ENCODE results near the gene DOK3. TPM values are rescaled to one million over a fixed set of nuclear protein-coding genes. Genes with fewer than 3 reads are reported as not detected.

Gene DOK3
- total RNA-seq, 1 donor from 2014 or later: 3.7 TPM

DNA sequence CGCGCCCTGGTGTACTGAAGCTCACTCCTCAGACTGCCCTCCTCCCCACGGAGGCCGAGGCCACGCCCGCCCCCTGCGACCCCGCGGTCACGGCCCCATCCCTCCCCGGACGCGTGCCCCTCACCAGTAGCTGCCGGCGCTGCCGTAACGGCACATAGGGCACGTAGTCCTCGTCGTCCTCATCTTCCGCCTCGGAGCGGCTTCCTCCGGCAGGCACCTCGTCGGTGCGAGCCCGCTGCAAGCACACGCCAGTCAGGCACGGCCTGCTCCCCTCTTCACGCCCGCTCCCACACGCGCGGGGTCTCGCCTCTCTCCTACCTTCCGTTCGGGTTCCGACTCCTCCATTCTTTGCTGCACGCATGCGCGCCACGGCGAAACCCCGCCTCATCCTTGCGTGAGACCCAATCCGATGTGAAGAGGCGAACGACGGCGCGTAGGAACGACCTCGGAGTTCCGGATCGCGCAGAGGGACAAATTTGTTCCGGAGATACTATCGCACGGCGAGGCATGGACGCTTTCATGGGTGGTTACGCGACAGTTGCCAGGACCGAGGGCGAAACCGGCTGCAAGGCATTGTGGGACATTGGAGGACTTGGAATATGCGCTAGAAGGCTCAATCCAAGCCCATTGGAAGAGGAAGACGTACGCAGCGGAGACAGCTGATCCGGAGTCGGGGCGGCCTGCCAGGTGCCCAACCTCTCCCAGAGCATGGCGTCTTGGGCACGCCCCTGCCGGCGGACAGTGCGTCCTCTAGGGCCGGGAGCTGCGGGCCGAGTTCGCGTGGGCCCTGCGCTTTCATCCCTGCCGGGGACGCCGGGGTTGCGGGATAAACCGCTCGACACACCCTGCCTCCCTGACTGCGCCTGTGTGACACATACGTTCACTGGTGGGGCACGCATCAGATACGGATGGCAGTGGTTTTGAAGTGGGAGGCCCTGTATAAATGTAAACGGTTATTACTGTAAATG, 7.3 kb upstream of the DOK3 start, which contains the start of gene DDX41:
Gene DDX41, minus strand, starts transcription at position 361 of the 968 bp plus-strand sequence. Its CDS starts 16 bp downstream, at position 345.
- H3K27me3 Mint-ChIP-seq (ENCODE audit: insufficient read depth): no peaks in the 10 kb centered on the region
- H3K36me3 Mint-ChIP-seq (ENCODE audit: low read depth): peaks cover 33% of the 10 kb centered on the region
- H3K4me3 Mint-ChIP-seq: peak within 1 kb of the TSS; percentile 91
- peak; percentile 96 for DNase-seq (ENCODE audit: low spot score)
- peaks cover 46% of the 10 kb centered on the region for H3K4me1 Mint-ChIP-seq (ENCODE audit: low read depth)
- no peaks in the 10 kb centered on the region for H3K9me3 Mint-ChIP-seq
- intact Hi-C loops (cut with micrococcal nuclease): loop anchor here (1.0 to 10.0 kb wide), 7 partner anchors 20 to 1152 kb away; partner anchors contain the start of genes ARL10, FAM193B, GRK6 and KIAA1191
- H3K27ac Mint-ChIP-seq: peak within 1 kb of the TSS; percentile 88

DNA sequence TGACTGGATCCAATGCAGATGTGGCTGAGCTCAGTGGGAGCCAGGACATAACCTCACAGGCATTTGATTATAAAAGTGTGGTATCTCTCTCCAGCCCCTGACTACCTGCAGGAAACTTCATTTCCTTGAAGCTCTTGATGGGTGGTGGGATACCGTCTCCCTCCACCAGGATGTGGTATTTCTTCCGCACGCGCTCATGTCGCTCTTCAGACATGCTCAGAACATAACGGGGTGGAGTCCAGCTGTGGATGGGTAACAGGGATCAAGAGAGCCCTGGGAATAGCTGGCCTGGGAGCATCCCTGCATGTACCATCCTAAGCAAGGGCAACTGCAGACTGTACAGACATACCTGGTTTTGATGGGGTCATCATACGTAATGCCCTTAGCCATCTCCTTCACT, 6.0 kb upstream of the DOK3 start:
- no peak for DNase-seq (ENCODE audit: low spot score)
- peak overlapping the region; percentile 91 for H3K4me3 Mint-ChIP-seq
- no peaks in the 10 kb centered on the region for H3K27me3 Mint-ChIP-seq (ENCODE audit: insufficient read depth)
- peaks cover 36% of the 10 kb centered on the region for H3K4me1 Mint-ChIP-seq (ENCODE audit: low read depth)
- intact Hi-C loops (cut with micrococcal nuclease): loop anchor here (10.0 kb wide), 1 partner anchor 1151 kb away; the partner anchor contains the start of genes ARL10 and KIAA1191
- H3K36me3 Mint-ChIP-seq (ENCODE audit: low read depth): peaks cover 41% of the 10 kb centered on the region
- H3K9me3 Mint-ChIP-seq: no peaks in the 10 kb centered on the region
- H3K27ac Mint-ChIP-seq: peak overlapping the region; percentile 88

DNA sequence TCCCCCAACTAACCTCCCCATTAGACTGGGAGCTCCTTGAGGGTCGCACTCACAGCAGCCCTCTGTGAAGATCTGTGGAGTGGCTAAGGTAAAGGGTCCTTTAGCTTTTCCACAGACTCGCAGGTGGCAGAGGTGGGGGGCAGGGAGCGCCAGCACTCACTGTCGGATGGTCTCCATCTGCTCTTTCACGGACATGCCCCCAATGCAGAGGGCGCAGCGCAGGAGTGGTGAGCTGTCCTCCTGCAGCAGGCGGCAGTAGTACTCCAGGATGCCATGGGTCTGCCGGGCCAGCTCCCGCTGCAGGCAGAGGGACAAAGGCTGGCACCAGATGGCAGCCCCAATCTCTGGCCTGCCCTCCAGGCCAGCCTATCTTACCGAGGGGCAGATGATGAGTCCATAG, 4.9 kb upstream of the DOK3 start:
- H3K27ac Mint-ChIP-seq: no peak overlapping the region
- DNase-seq (ENCODE audit: low spot score): no peak
- peaks cover 37% of the 10 kb centered on the region for H3K36me3 Mint-ChIP-seq (ENCODE audit: low read depth)
- peak overlapping the region; percentile 91 for H3K4me3 Mint-ChIP-seq
- no peaks in the 10 kb centered on the region for H3K9me3 Mint-ChIP-seq
- intact Hi-C loops (cut with micrococcal nuclease): loop anchor here (10.0 kb wide), 1 partner anchor 1150 kb away; the partner anchor contains the start of genes ARL10 and KIAA1191
- peaks cover 30% of the 10 kb centered on the region for H3K4me1 Mint-ChIP-seq (ENCODE audit: low read depth)
- no peaks in the 10 kb centered on the region for H3K27me3 Mint-ChIP-seq (ENCODE audit: insufficient read depth)

DNA sequence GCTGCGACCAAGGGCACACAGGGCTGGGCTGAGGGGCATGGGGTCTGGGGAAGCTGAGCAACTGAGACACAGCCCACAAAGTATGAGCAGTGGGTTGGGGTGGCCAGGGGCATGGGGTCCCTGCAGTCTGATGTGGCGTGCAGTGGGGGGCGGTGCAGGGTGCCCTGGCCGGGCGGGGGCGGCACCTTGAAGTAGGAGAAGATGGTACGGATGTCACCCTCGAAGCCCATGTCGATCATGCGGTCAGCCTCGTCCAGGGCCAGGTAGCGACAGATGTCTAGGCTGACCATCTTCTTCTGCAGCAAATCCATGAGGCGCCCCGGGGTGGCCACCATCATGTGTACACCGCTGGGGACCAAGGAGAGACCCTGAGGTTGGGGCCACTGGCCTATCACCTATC, 3.9 kb upstream of the DOK3 start:
- Mint-ChIP-seq H3K4me1 (ENCODE audit: low read depth) (peaks cover 24% of the 10 kb centered on the region), H3K9me3 (no peaks in the 10 kb centered on the region), H3K27me3 (ENCODE audit: insufficient read depth) (no peaks in the 10 kb centered on the region), H3K36me3 (ENCODE audit: low read depth) (peaks cover 33% of the 10 kb centered on the region), H3K27ac (no peak overlapping the region), H3K4me3 (no peak overlapping the region)
- DNase-seq (ENCODE audit: low spot score): no peak
- intact Hi-C loops (cut with micrococcal nuclease): loop anchor here (10.0 kb wide), 1 partner anchor 1149 kb away; the partner anchor contains the start of genes ARL10 and KIAA1191

DNA sequence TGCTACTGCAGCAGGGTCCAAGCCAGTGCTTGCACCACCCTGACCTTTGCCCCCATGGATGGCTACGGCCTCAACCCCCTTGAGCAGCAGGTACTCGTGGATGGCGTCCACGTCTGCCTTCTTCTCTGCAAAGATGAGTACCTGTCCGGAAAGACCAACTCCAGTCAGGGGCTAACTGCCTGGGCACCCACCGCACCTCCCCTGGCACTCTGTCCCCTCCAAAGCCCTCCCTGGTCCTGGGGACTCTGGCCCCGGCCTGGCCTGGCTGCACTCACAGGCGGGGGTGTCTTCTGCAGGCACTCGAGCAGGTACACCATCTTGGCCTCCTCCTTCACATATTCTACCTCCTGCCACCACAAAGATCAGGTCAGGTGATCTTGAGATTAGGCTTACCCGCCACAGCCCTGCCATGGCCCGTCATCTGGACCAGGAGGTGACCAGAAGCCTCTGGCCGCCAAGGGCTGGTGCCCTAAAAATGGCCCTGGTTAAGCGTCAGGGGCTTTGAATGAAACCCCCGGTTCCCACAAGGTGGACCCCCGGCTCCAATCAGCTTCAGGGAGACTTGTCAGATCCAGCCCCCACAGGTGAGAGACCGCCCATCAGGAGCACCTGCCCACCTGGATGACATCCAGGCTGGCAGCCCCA, 3.2 kb upstream of the DOK3 start:
- DNase-seq (ENCODE audit: low spot score): no peak
- no peaks in the 10 kb centered on the region for H3K27me3 Mint-ChIP-seq (ENCODE audit: insufficient read depth)
- H3K4me3 Mint-ChIP-seq: no peak overlapping the region
- peaks cover 24% of the 10 kb centered on the region for H3K4me1 Mint-ChIP-seq (ENCODE audit: low read depth)
- no peaks in the 10 kb centered on the region for H3K9me3 Mint-ChIP-seq
- H3K36me3 Mint-ChIP-seq (ENCODE audit: low read depth): peaks cover 33% of the 10 kb centered on the region
- intact Hi-C loops (cut with micrococcal nuclease): loop anchor here (10.0 kb wide), 1 partner anchor 1148 kb away; the partner anchor contains the start of genes ARL10 and KIAA1191
- H3K27ac Mint-ChIP-seq: no peak overlapping the region

DNA sequence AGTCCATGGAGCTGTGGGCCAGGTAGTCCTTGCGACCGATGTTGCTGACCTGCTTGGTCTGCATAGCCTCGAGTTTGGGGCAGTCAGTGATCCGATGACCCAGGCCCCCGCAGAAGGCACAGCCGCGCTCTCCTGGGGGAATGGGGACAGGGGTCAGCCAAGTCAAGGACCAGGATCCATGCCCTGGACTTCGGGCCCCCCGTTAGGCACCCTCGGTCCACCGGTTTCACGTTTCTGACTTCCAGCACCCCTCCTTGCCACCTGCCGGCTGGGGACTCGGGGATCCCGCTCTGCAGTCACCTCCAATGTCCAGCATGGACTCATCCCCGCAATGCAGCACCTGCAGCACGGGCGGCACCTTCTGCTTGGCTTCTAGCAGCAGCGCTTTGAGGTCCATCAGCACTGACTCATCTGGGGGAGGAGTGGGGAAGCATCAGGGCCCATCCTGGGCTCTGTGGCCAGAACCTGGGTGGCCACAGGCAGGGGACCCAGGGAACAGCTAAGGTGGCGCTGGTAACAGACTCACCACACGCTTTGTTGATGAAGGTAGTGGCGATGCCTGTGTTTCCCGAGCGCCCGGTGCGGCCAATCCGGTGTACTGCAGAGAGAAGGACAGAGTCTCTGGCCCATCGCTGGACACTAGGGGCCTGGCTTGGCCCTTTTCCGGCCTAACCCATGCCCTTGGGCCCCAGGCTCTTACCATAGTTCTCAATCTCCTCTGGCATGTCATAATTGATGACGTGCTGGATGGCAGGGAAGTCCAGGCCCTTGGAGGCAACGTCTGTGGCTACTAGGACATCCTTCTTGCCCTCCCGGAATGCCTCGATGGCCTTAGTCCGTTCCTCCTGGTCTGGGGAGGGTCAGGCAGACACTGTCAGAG, 2.4 kb upstream of the DOK3 start:
- Mint-ChIP-seq H3K9me3 (no peaks in the 10 kb centered on the region), H3K27ac (no peak overlapping the region)
- intact Hi-C loops (cut with micrococcal nuclease): loop anchor here (10.0 kb wide), 1 partner anchor 1147 kb away; the partner anchor contains the start of genes ARL10 and KIAA1191

DNA sequence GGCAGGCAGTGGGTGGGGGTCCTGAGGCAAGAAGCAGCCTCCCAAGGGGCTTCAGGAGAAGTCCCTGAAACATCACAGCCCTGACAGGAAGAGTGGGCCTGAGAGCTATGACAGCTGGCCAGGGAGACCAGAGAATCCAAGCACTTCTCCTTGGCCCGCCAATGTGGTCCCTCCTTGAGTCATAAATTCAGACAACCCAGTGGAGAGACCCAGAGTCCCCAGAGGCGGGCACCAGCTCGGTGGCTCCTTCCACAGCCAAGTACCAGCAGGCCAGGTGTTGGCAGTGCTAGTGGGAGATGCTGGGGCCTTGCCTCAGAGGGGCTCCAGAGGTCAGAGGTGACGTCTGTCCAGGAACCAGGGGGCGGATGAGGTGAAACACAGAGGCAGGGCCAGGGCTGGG, 1.6 kb upstream of the DOK3 start:
- no peaks in the 10 kb centered on the region for H3K9me3 Mint-ChIP-seq
- H3K4me3 Mint-ChIP-seq: no peak overlapping the region
- H3K27ac Mint-ChIP-seq: no peak overlapping the region
- DNase-seq (ENCODE audit: low spot score): no peak
- peaks cover 21% of the 10 kb centered on the region for H3K4me1 Mint-ChIP-seq (ENCODE audit: low read depth)
- intact Hi-C loops (cut with micrococcal nuclease): loop anchor here (10.0 kb wide), 1 partner anchor 1146 kb away; the partner anchor contains the start of genes ARL10 and KIAA1191
- peaks cover 29% of the 10 kb centered on the region for H3K36me3 Mint-ChIP-seq (ENCODE audit: low read depth)
- no peaks in the 10 kb centered on the region for H3K27me3 Mint-ChIP-seq (ENCODE audit: insufficient read depth)

More for the DNA sequence above, 2.4 kb upstream of the DOK3 start:
- peaks cover 24% of the 10 kb centered on the region for H3K4me1 Mint-ChIP-seq (ENCODE audit: low read depth)
- peaks cover 33% of the 10 kb centered on the region for H3K36me3 Mint-ChIP-seq (ENCODE audit: low read depth)
- H3K4me3 Mint-ChIP-seq: no peak overlapping the region
- no peaks in the 10 kb centered on the region for H3K27me3 Mint-ChIP-seq (ENCODE audit: insufficient read depth)
- DNase-seq (ENCODE audit: low spot score): no peak

DNA sequence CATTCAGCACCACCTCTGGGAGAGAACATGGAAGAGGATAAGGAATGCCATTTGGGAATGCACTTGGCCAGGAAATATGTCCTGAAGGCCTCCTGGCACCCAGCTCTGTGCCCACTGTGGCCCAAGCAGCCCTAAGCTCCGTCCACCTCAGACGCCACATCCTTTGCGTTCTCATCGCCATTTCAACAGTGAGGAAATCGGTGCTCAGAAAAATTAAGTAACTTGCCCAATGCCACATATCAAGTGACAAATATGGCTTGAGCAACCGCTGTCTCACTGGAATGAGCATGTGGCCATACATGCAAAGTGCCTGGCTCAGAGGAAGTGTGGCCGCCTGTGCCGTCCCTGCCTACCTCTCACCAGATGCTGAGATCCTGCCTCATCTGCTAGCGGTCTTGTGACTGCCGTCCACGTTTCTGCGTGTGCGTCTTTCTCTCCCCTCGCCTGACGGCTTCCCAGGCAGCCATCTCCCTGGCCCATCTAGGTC, 984 bp upstream of the DOK3 start:
- H3K27ac Mint-ChIP-seq: no peak overlapping the region
- intact Hi-C loops (cut with micrococcal nuclease): loop anchor here (10.0 kb wide), 1 partner anchor 1146 kb away; the partner anchor contains the start of genes ARL10 and KIAA1191
- H3K36me3 Mint-ChIP-seq (ENCODE audit: low read depth): peaks cover 23% of the 10 kb centered on the region
- DNase-seq (ENCODE audit: low spot score): no peak
- no peak overlapping the region for H3K4me3 Mint-ChIP-seq
- no peaks in the 10 kb centered on the region for H3K27me3 Mint-ChIP-seq (ENCODE audit: insufficient read depth)
- H3K4me1 Mint-ChIP-seq (ENCODE audit: low read depth): peaks cover 17% of the 10 kb centered on the region
- H3K9me3 Mint-ChIP-seq: no peaks in the 10 kb centered on the region

DNA sequence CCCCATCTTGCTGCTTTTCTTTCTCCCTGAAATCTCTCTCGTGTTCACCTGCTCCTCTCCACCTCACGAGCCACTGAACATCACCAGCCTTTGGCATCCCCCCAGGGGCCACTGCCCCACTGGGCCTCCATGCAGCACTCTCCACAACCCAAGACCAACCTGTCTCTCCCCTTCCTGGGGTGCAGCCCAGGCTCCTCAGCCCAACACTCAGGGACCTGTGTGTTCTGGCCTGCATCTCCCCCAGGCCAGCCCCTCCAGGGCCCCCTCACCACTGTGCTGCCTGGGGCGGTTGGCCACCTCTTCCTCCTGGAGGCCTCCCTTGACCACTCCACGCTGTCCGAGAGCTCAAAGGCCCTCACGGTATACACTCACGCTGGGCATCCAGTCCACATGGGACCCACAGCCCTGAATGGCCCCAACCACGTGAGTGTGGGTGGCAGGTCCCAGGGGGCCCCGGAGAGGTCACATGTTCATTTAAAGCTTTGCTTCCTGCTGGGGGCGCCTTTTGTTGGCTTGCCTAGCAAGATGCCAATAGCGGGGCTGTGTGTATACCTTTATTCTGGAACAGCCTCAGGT, 453 bp upstream of the DOK3 start:
- Mint-ChIP-seq H3K4me1 (ENCODE audit: low read depth) (peaks cover 12% of the 10 kb centered on the region), H3K4me3 (no peak overlapping the region), H3K9me3 (no peaks in the 10 kb centered on the region), H3K27ac (no peak overlapping the region), H3K36me3 (ENCODE audit: low read depth) (peaks cover 22% of the 10 kb centered on the region), H3K27me3 (ENCODE audit: insufficient read depth) (no peaks in the 10 kb centered on the region)
- DNase-seq (ENCODE audit: low spot score): no peak
- intact Hi-C loops (cut with micrococcal nuclease): loop anchor here (10.0 kb wide), 1 partner anchor 1145 kb away; the partner anchor contains the start of genes ARL10 and KIAA1191

DNA sequence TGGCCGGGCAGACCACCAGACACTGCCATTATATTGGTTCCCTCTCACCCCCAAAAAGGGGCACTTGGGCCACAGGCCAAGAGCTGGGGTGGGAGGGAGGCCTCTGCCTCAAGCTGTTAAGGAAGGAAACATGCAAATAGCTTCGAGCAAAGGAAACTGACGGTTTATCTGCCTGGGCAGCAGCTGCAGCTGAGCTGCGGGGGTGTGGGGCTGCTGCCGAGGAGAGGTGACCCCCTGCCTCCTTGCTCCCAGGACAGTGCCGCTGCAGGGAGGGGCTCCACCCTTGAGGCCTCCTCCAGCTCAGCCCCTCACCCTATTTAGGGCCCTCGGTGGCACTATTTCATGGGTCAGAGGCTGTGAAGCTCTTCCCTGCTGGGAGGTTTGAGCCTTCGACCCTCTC, 789 bp downstream of the DOK3 start:
- H3K4me3 Mint-ChIP-seq: no peak overlapping the region

DNA sequence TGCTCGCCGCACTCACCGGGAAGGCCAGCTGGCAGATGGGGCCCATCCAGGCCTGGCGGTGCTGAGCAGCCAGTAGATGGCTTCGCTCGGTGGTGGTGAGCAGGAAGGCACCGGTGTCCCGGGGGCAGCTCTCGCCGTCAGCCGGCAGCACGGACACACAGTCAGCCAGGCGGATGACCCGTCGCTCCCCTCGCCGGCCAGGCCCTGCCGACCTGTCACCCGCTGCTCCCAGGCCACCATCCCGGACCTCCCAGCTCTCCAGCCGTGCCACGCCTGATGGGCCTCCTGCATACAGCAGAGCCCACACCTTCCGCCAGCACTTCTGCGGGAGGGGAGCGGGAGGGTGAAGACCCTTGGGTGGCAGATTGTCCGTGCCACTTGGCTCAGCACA, 1.4 kb downstream of the DOK3 start:
- intact Hi-C loops (cut with micrococcal nuclease): no loop called here
- no peaks in the 10 kb centered on the region for H3K9me3 Mint-ChIP-seq
- peaks cover 14% of the 10 kb centered on the region for H3K36me3 Mint-ChIP-seq (ENCODE audit: low read depth)
- no peak overlapping the region for H3K27ac Mint-ChIP-seq
- H3K27me3 Mint-ChIP-seq (ENCODE audit: insufficient read depth): no peaks in the 10 kb centered on the region
- DNase-seq (ENCODE audit: low spot score): no peak
- no peaks in the 10 kb centered on the region for H3K4me1 Mint-ChIP-seq (ENCODE audit: low read depth)
- no peak overlapping the region for H3K4me3 Mint-ChIP-seq

More for the DNA sequence above, 789 bp downstream of the DOK3 start:
- intact Hi-C loops (cut with micrococcal nuclease): no loop called here
- H3K27me3 Mint-ChIP-seq (ENCODE audit: insufficient read depth): no peaks in the 10 kb centered on the region
- H3K9me3 Mint-ChIP-seq: no peaks in the 10 kb centered on the region
- H3K36me3 Mint-ChIP-seq (ENCODE audit: low read depth): peaks cover 15% of the 10 kb centered on the region
- peaks cover under 1% of the 10 kb centered on the region for H3K4me1 Mint-ChIP-seq (ENCODE audit: low read depth)
- no peak overlapping the region for H3K27ac Mint-ChIP-seq
- no peak for DNase-seq (ENCODE audit: low spot score)

Data from activated T-helper 1 cell treated with anti-CD3 and anti-CD28 coated beads, Interleukin-12 subunit alpha, Interleukin-12 subunit beta, Interleukin-2, Interleukin-4 antibody, amounts not matched to agents 30 ng/mL and 10 ng/mL and 1 ng/mL, durations not matched to agents 14 hours and 24 hours and 36 hours (primary cell).